HT-29 (cell line): ENCODE results near the gene ZSCAN10. TPM values are rescaled to one million over a fixed set of nuclear protein-coding genes. Genes with fewer than 3 reads are reported as not detected.

Experiments used
- DNase-seq: peaks from one replicate; pipeline ENCODE4 v3.0.0-alpha.2; 2015; ENCODE audit warnings: low spot score
- small RNA-seq: library from RNA; depleted of rRNA; stranded (forward); fragments of <200 nt; gene quantifications from one replicate; pipeline ENCODE3, GENCODE V24; 2014
- total RNA-seq: library from RNA; depleted of rRNA; stranded (reverse); fragments of >200 nt; shearing (Covaris generic); gene quantifications from 2 replicates; pipeline ENCODE4 v1.2.3, GENCODE V29; 2014; rRNA removed

ZSCAN10 gene
- total RNA-seq, 1 experiment from 2014 or later = not detected

DNA sequence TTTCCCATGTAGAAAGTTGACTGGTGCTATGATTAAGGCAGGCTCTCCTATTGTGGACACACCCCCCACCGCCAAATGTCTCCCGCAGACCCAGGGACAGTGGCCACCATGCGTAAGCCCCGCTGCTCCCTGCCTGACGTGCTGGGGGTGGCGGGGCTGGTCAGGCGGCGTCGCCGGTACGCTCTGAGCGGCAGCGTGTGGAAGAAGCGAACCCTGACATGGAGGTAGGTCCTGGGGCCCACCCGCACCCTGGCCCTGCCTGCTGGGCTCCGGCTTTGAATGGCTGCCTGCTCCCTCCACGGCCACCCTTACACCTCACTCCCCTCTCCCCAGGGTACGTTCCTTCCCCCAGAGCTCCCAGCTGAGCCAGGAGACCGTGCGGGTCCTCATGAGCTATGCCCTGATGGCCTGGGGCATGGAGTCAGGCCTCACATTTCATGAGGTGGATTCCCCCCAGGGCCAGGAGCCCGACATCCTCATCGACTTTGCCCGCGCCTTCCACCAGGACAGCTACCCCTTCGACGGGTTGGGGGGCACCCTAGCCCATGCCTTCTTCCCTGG lies 49.1 kb downstream of the ZSCAN10 start:
- no peak for DNase-seq

DNA sequence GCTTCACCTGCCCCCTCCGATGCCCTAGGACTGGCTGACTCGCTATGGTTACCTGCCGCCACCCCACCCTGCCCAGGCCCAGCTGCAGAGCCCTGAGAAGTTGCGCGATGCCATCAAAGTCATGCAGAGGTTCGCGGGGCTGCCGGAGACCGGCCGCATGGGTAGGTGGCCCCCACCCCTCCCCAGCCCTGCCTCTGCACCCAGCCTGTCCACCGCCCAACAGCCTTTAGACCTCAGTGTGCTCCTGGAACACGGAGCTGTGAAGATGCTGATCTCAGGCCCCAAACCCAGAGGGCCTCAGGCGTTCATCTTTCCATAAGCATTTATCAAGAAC lies 51.7 kb downstream of the ZSCAN10 start:
- DNase-seq = no peak

DNA sequence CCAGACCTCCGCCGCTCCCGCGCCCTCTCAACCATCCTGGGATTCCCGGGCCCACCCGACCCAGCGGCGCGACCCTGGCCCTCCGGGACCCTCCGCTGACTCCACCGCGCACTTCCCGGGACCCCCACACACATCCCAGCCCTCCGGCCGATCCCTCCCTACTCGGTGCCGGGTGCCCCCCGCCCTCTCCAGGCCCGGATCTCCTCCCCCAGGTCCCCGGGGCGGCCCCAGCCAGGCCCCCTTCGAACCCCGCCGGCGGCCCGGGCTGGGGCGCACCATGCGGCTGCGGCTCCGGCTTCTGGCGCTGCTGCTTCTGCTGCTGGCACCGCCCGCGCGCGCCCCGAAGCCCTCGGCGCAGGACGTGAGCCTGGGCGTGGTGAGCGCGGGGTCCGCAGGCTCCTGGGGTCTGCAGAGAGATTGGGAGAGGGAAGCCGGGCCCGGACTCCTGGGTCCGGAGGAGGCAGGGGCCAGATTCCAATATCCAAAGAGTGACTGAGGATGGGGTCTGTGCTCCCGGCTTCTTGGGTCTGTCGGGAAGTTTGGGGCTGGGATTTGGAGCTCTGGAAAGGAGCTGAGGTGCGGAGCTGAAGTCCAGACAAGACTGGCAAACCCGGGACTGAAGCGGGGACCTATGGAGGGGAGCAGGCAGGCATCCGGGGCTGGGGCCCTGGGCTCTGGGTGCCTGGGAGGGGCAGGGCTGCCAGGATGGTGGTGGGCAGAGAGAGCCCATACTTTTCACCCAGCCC lies 52.3 kb downstream of the ZSCAN10 start:
- no peak for DNase-seq

DNA sequence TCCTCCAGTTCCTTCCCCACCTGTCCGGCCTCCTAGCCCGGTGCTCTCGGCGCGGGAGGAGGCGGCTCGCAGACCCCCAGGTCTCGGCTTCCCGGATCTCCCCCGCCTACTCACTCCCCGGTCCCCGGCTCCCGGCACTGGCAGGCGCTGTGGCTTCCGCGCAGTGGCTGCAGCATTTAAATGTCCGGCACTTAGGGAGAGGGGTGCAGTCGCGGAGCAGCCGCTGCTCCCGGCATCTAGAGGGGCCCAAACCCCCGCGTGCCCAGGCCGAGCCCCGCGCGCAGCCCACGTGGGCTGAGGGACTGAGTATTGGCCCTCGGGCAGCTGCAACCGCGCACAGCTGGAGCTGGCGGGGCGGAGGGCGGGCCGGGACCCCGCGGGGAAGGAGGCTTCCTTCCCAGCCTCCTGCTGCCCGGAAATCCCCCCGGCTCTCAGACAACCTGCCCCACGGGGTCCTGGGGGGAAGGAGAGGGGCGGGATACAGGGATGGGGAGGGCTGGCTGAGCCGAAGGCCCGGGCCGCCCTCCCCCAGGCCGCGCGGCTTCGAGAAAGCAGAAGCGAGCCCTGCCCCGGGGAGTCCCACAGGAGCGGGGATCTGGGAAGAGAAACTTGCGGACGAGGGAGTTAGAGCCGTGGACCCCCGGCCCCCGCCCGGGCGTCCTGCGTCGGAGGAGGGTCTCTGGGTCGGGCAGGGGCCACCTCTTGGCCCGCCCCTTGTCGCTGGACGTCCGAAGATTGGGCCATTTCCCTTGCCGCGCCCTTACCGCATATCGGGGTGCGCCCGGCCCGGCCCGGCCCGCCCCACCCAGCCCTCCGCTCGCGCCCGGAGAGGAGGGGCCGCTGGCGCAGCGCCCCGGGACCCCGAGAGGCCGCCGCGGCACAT lies 53.1 kb downstream of the ZSCAN10 start, which contains the start of gene MMP25:
Gene MMP25, plus strand, starts transcription at position 804 of the 883 bp plus-strand sequence. CDS start 357 bp downstream, outside the sequence.
- no peak for DNase-seq

DNA sequence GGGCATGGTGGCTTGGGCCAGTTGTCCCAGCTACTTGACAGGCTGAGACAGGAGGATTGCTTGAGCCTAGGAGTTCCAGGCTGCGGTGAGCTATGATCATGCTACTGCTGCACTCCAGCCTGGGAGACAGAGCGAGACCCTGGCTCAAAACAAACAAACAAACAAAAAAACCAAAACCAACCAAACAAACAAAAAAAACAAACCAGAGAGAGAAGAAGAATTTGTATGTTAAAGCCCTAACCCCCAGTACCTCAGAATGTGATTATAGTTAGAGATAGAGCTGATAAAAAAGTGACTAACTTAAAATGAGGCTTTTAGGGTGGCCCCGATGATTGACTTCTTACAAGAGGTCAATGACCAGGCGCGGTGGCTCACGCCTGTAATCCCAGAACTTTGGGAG lies 54.4 kb downstream of the ZSCAN10 start:
- DNase-seq = no peak

DNA sequence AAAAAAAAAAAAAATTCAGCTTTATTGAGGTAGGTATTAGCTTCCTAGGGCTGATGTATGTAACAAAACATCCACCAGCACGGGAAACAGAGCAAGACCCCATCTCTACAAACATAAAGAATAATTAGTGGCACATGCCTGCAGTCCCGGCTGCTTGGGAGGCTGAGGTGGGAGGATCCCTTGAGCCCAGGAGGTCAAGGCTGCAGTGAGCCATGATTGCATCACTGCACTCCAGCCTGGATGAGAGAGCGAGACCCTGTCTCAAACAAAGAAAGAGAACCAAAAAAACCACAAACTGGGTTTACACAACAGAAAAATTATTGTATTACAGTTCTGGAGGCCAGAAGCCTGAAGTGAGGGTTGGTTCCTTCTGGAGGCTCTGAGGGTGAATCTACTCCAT lies 56.7 kb downstream of the ZSCAN10 start:
- DNase-seq = no peak

DNA sequence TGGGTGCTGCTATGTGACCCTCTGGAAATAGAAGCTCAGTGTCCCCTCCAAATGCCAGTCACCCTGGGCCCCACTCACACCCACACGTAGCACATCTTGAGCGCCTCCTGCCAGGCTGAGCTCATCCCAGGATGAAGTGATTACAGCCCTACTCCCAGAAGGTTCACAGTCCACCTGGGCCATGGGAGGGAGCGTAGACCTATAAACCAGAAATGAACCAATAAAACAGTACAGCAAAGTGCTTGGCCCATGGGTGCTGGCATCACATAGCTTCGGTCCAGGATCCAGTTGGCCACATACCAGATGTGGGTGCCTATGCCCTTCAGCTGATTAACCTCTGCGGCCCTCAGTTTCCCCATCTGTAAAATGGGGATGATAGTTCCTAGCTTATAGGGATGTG lies 60.2 kb downstream of the ZSCAN10 start:
- DNase-seq = no peak

Small RNAs within 50 kb of the gene (small RNA-seq; reads per million reads assigned to genes)
- 0.22 reads per million for gene RNU1-22P

Other genes starting within 250 kb of the ZSCAN10 start
- 97.1 and 114 TPM in 2 replicates for gene PRSS22, start 241.1 kb downstream of the ZSCAN10 start, total RNA-seq
- gene FLYWCH2, start 216.1 kb downstream of the ZSCAN10 start, total RNA-seq = 47.4 and 52.2 TPM in 2 replicates
- 25.8 and 30.1 TPM in 2 replicates for gene FLYWCH1, start 187.4 kb downstream of the ZSCAN10 start, total RNA-seq
- 0.08 and 0.31 TPM in 2 replicates for gene KREMEN2, start 135.0 kb downstream of the ZSCAN10 start, total RNA-seq
- gene PAQR4, start 129.9 kb downstream of the ZSCAN10 start, total RNA-seq = 97.9 and 106 TPM in 2 replicates
- 86.3 and 92.1 TPM in 2 replicates for gene PKMYT1, start 118.8 kb downstream of the ZSCAN10 start, total RNA-seq
- 2.6 and 4.7 TPM in 2 replicates for gene CLDN9, start 86.4 kb downstream of the ZSCAN10 start, total RNA-seq
- gene CLDN6, start 81.1 kb downstream of the ZSCAN10 start, total RNA-seq = not detected in 2 replicates
- 709 and 783 TPM in 2 replicates for gene TNFRSF12A, start 78.9 kb downstream of the ZSCAN10 start, total RNA-seq
- gene HCFC1R1, start 75.4 kb downstream of the ZSCAN10 start, total RNA-seq = 32.0 and 39.4 TPM in 2 replicates
- gene THOC6, start 75.3 kb downstream of the ZSCAN10 start, total RNA-seq = 54.9 and 58.5 TPM in 2 replicates
- 40.5 and 50.1 TPM in 2 replicates for gene BICDL2, start 62.4 kb downstream of the ZSCAN10 start, total RNA-seq
- 0.05 TPM in 1 of 2 replicates, not detected in the other for gene MMP25, start 52.7 kb downstream of the ZSCAN10 start, total RNA-seq
- 5.0 and 8.5 TPM in 2 replicates for gene IL32, start 33.7 kb downstream of the ZSCAN10 start, total RNA-seq
- 26.7 and 33.3 TPM in 2 replicates for gene ZNF205, start 13.3 kb upstream of the ZSCAN10 start, total RNA-seq
- gene ZNF213, start 35.7 kb upstream of the ZSCAN10 start, total RNA-seq = 5.8 and 7.2 TPM in 2 replicates
- not detected in 2 replicates for gene OR1F1, start 88.9 kb upstream of the ZSCAN10 start, total RNA-seq
- gene ZNF200, start 135.9 kb upstream of the ZSCAN10 start, total RNA-seq = 5.6 and 8.6 TPM in 2 replicates
- gene MEFV, start 157.3 kb upstream of the ZSCAN10 start, total RNA-seq = 0.13 TPM in 1 of 2 replicates, not detected in the other
- gene ZNF263, start 184.2 kb upstream of the ZSCAN10 start, total RNA-seq = 102 and 106 TPM in 2 replicates
- gene TIGD7, start 206.1 kb upstream of the ZSCAN10 start, total RNA-seq = not detected in 2 replicates
- 0.41 and 0.91 TPM in 2 replicates for gene ZNF75A, start 206.2 kb upstream of the ZSCAN10 start, total RNA-seq